ENCODE measurements around the gene AKAP3.

GRCh38 chr12:4615667-4616066, 33.2 kb downstream of the AKAP3 start:
- TF ChIP-seq, protein P1, sequence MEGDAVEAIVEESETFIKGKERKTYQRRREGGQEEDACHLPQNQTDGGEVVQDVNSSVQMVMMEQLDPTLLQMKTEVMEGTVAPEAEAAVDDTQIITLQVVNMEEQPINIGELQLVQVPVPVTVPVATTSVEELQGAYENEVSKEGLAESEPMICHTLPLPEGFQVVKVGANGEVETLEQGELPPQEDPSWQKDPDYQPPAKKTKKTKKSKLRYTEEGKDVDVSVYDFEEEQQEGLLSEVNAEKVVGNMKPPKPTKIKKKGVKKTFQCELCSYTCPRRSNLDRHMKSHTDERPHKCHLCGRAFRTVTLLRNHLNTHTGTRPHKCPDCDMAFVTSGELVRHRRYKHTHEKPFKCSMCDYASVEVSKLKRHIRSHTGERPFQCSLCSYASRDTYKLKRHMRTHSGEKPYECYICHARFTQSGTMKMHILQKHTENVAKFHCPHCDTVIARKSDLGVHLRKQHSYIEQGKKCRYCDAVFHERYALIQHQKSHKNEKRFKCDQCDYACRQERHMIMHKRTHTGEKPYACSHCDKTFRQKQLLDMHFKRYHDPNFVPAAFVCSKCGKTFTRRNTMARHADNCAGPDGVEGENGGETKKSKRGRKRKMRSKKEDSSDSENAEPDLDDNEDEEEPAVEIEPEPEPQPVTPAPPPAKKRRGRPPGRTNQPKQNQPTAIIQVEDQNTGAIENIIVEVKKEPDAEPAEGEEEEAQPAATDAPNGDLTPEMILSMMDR (conservative IDR thresholded peaks at IDR 0.05; ENCODE audit: low read length), result no peak
- no peak for TF ChIP-seq EZH2phosphoT487 (IDR thresholded peaks at IDR 0.05; ENCODE audit: borderline replicate concordance)

Measured in Loucy (cell line).